ENCODE data around the gene TMEFF1. TPM values are rescaled to one million over a fixed set of nuclear protein-coding genes. Genes with fewer than 3 reads are reported as not detected.
A peak's percentile ranks its signal among the peaks of the same experiment; 100 is the strongest.

Gene TMEFF1
- total RNA-seq, 1 donor from 2014 or later: 14.8 TPM

DNA sequence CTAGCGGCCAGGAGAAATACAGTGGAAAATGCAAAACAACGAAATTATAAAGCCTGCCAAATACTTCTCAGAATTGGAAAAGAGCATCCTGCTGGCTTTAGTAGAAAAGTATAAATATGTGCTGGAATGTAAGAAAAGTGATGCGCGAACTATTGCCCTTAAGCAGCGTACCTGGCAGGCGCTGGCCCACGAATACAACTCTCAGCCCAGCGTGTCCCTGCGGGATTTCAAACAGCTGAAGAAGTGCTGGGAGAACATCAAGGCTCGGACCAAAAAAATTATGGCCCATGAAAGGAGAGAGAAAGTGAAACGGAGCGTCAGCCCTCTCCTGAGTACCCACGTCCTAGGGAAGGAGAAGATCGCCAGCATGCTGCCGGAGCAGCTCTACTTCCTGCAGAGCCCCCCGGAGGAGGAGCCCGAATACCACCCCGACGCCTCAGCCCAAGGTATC, 31.0 kb upstream of the TMEFF1 start:
- Histone ChIP-seq H3K4me2 (ENCODE audit: low read length) (no peak overlapping the region), H3K9ac (ENCODE audit: low read length) (no peak overlapping the region), H2AFZ (ENCODE audit: low read depth, low read length) (no peak overlapping the region), H3K36me3 (ENCODE audit: insufficient read depth, low read length) (peaks cover 26% of the 10 kb centered on the region), H3K4me1 (ENCODE audit: insufficient read depth, low read length) (no peaks in the 10 kb centered on the region), H3K79me2 (ENCODE audit: insufficient read depth, low read length) (peaks cover 99% of the 10 kb centered on the region), H3K4me3 (ENCODE audit: insufficient read depth, low read depth, low read length) (no peak overlapping the region), H4K20me1 (ENCODE audit: insufficient read depth, low read length) (peaks cover 91% of the 10 kb centered on the region), H3K27me3 (ENCODE audit: insufficient read depth, low read length) (no peaks in the 10 kb centered on the region), H3K9me3 (ENCODE audit: insufficient read depth, low read depth, low read length) (no peaks in the 10 kb centered on the region), H3K27ac (ENCODE audit: low read depth, low read length) (no peak overlapping the region)
- Mint-ChIP-seq H3K4me1 (ENCODE audit: low read depth, unreplicated experiment) (peaks cover 21% of the 10 kb centered on the region), H3K36me3 (ENCODE audit: low read depth, unreplicated experiment) (peaks cover 9% of the 10 kb centered on the region), H3K4me3 (ENCODE audit: unreplicated experiment) (peak overlapping the region; percentile 3), H3K9me3 (ENCODE audit: unreplicated experiment) (no peaks in the 10 kb centered on the region), H3K27ac (ENCODE audit: unreplicated experiment) (no peak overlapping the region), H3K27me3 (ENCODE audit: low read depth, unreplicated experiment) (no peaks in the 10 kb centered on the region)
- DNase-seq (ENCODE audit: low read depth) (no peak), FAIRE-seq (no peak)
- no peak for TF ChIP-seq EZH2 (IDR thresholded peaks at IDR 0.05; ENCODE audit: insufficient read depth, low read length)
- TF ChIP-seq, protein P1, sequence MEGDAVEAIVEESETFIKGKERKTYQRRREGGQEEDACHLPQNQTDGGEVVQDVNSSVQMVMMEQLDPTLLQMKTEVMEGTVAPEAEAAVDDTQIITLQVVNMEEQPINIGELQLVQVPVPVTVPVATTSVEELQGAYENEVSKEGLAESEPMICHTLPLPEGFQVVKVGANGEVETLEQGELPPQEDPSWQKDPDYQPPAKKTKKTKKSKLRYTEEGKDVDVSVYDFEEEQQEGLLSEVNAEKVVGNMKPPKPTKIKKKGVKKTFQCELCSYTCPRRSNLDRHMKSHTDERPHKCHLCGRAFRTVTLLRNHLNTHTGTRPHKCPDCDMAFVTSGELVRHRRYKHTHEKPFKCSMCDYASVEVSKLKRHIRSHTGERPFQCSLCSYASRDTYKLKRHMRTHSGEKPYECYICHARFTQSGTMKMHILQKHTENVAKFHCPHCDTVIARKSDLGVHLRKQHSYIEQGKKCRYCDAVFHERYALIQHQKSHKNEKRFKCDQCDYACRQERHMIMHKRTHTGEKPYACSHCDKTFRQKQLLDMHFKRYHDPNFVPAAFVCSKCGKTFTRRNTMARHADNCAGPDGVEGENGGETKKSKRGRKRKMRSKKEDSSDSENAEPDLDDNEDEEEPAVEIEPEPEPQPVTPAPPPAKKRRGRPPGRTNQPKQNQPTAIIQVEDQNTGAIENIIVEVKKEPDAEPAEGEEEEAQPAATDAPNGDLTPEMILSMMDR (IDR thresholded peaks at IDR 0.05; ENCODE audit: insufficient read depth, low read depth, low read length): no peak

DNA sequence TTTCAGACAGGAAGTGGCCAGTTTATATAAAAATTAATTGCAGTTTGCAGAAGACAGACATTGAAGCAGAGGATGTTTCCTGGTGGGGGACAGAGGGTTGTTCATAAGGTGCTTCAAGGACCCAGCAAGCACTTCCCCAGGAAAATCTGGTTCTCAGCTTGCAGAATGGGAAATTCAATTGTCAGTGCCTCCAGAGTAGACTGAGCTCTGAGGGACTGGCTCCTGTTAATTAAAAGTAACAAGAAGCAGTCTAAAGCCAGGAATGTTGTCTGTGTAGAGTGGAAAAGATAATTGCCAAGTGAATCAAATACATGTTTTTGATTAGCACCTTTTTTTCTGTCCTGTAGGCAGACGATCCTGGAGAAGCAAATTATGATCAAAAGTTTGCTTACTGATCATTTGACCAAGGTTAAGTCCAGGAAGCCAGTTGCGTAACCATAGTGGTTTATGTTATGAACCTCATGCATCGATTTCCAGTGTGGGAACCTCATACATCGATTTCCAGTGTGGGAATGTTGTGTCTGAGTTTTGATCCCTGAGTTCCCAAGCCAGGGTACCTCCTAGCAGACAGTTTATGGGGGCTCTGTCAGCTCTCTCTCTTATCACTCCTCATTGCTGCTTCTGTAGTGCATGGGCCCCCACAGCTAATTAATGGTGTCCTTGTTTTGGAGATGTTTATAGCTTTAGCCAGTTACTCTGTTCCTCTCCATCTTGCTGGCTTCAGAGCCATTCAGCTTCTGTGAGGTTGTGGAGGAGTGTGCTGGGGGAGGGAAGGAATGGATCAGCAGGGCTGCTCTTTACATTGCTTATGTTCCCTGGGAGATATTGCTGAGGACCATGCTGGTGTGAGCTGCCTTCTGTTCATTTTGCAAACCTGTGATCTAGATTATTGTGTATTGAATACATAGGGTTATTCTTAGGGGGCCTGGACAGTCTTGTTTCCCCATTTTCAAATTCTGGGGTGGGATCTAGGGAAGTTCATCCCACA, 28.9 kb upstream of the TMEFF1 start:
- Mint-ChIP-seq H3K4me1 (ENCODE audit: low read depth, unreplicated experiment) (peaks cover 18% of the 10 kb centered on the region), H3K9me3 (ENCODE audit: unreplicated experiment) (no peaks in the 10 kb centered on the region), H3K27ac (ENCODE audit: unreplicated experiment) (no peak overlapping the region), H3K36me3 (ENCODE audit: low read depth, unreplicated experiment) (peaks cover 10% of the 10 kb centered on the region), H3K27me3 (ENCODE audit: low read depth, unreplicated experiment) (no peaks in the 10 kb centered on the region), H3K4me3 (ENCODE audit: unreplicated experiment) (no peak overlapping the region)
- Histone ChIP-seq H3K9me3 (ENCODE audit: insufficient read depth, low read depth, low read length) (no peaks in the 10 kb centered on the region), H3K4me2 (ENCODE audit: low read length) (no peak overlapping the region), H3K9ac (ENCODE audit: low read length) (no peak overlapping the region), H2AFZ (ENCODE audit: low read depth, low read length) (no peak overlapping the region), H3K36me3 (ENCODE audit: insufficient read depth, low read length) (peaks cover 34% of the 10 kb centered on the region), H3K27me3 (ENCODE audit: insufficient read depth, low read length) (no peaks in the 10 kb centered on the region), H3K27ac (ENCODE audit: low read depth, low read length) (no peak overlapping the region), H3K4me1 (ENCODE audit: insufficient read depth, low read length) (no peaks in the 10 kb centered on the region), H3K79me2 (ENCODE audit: insufficient read depth, low read length) (peaks cover 99% of the 10 kb centered on the region), H4K20me1 (ENCODE audit: insufficient read depth, low read length) (peaks cover 87% of the 10 kb centered on the region), H3K4me3 (ENCODE audit: insufficient read depth, low read depth, low read length) (no peak overlapping the region)
- no peak for FAIRE-seq
- peak; percentile 25 for DNase-seq (ENCODE audit: low read depth)
- no peak for TF ChIP-seq EZH2 (IDR thresholded peaks at IDR 0.05; ENCODE audit: insufficient read depth, low read length)

DNA sequence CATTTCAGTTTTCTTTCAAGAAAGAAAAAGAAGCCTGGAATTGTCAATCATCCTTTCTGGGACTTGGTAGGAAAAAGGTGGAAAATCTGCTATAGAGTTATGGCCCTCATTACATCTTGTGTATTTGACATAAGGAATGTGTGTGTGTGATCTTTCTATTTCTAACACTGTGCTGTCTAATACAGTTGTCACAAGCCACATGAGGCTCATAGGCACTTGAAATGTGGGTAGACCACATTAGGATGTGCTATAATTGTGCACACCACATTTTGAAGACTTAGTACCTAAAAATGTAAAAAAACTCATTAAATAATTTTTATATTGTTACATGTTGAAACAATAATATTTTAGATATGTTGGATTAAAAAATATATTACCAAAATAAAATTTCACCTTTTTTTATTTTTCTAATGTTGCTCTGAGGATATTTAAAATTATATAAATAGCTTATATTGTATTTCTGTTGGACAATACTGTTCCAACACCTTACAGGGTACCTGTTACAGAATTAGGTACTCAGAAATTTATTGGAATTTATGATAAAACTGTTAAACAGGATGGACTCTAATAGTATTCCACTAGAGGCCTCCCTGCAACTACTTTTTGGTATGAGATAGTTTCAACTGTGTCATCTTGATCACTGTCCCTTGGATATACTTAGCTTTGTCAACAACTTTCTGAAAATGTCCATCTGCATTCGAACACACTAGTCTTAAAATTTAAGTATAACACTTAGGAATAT, 27.6 kb upstream of the TMEFF1 start:
- no peak for TF ChIP-seq EZH2 (IDR thresholded peaks at IDR 0.05; ENCODE audit: insufficient read depth, low read length)
- TF ChIP-seq, protein P1 (IDR thresholded peaks at IDR 0.05; ENCODE audit: insufficient read depth, low read depth, low read length): no peak
- Histone ChIP-seq H3K9ac (ENCODE audit: low read length) (no peak overlapping the region), H3K27me3 (ENCODE audit: insufficient read depth, low read length) (no peaks in the 10 kb centered on the region), H3K36me3 (ENCODE audit: insufficient read depth, low read length) (peaks cover 34% of the 10 kb centered on the region), H3K4me3 (ENCODE audit: insufficient read depth, low read depth, low read length) (no peak overlapping the region), H3K79me2 (ENCODE audit: insufficient read depth, low read length) (peaks cover 99% of the 10 kb centered on the region), H4K20me1 (ENCODE audit: insufficient read depth, low read length) (peaks cover 87% of the 10 kb centered on the region), H3K4me1 (ENCODE audit: insufficient read depth, low read length) (no peaks in the 10 kb centered on the region), H3K9me3 (ENCODE audit: insufficient read depth, low read depth, low read length) (no peaks in the 10 kb centered on the region), H3K27ac (ENCODE audit: low read depth, low read length) (no peak overlapping the region), H2AFZ (ENCODE audit: low read depth, low read length) (no peak overlapping the region), H3K4me2 (ENCODE audit: low read length) (no peak overlapping the region)
- FAIRE-seq (no peak), DNase-seq (ENCODE audit: low read depth) (no peak)
- H3K4me1 Mint-ChIP-seq (ENCODE audit: low read depth, unreplicated experiment): peaks cover 12% of the 10 kb centered on the region
- H3K9me3 Mint-ChIP-seq (ENCODE audit: unreplicated experiment): no peaks in the 10 kb centered on the region
- H3K36me3 Mint-ChIP-seq (ENCODE audit: low read depth, unreplicated experiment): peaks cover 20% of the 10 kb centered on the region
- no peak overlapping the region for H3K27ac Mint-ChIP-seq (ENCODE audit: unreplicated experiment)
- no peaks in the 10 kb centered on the region for H3K27me3 Mint-ChIP-seq (ENCODE audit: low read depth, unreplicated experiment)
- no peak overlapping the region for H3K4me3 Mint-ChIP-seq (ENCODE audit: unreplicated experiment)

Data from astrocyte (in vitro differentiated cells and primary cell).